HG02571 (cell line): ENCODE results near the gene PTPRQ.

Experiments
- ATAC-seq: cut with Tn5 transposase; IDR thresholded peaks from one replicate; pipeline ENCODE4 v1.9.1; 2021; ENCODE audit warnings: mild to moderate bottlenecking, moderate library complexity; ENCODE audit not compliant: unreplicated experiment

PTPRQ gene

GRCh38 chr12:80716696-80717469 is 272.8 kb downstream of the PTPRQ start, which contains the start of gene MYF5:
TSS of gene MYF5 (plus strand) at chr12:80716912. CDS start at chr12:80717064, 152 bp downstream.
- ATAC-seq = no peak

DNA sequence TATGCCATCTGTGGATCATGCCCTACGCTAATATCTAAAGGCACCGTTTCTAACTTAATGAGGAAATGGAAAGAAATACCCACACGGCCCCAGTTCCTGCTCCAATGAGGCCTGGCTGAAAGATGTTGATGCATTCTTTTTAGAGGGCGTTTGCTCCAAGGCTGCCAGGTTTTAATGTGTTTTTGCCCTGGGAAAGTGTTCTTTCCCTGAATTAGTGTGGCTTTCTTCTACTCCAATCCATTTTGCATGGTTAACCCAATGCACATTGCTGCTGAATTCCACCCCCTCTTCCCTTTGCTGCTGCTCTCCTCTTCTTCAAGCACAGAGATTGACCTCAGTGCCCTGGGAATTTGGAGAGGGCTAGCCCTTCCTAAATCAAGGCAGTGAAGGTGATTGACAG is 273.8 kb downstream of the PTPRQ start:
- no peak for ATAC-seq

- ATAC-seq = no peak
These were observed 276.5 kb downstream of the PTPRQ start for GRCh38 chr12:80720516-80720915.

- ATAC-seq = no peak
These were observed 277.3 kb downstream of the PTPRQ start for GRCh38 chr12:80721326-80721725.
